Muscle layer of colon (tissue), 2 donors: ENCODE measurements around the gene CD81.

Source experiments
- H3K27ac ChIP-seq: one replicate; pipeline ENCODE4 v1.7.0; 2013; ENCODE audit warnings: low read depth, mild to moderate bottlenecking, low read length, moderate library complexity
- H3K27me3 ChIP-seq, 2 donors: one replicate each; pipeline ENCODE4 v1.7.0; 2013; ENCODE audit warnings: low read length in 2 of 2, mild to moderate bottlenecking in 2 of 2; ENCODE audit not compliant: insufficient read depth in 2 of 2, control insufficient read depth in 1 of 2
- H3K36me3 ChIP-seq: one replicate; pipeline ENCODE4 v1.7.0; 2013; ENCODE audit warnings: mild to moderate bottlenecking, low read length; ENCODE audit not compliant: insufficient read depth
- H3K4me1 ChIP-seq: one replicate; pipeline ENCODE4 v1.7.0; 2013; ENCODE audit warnings: mild to moderate bottlenecking, low read length; ENCODE audit not compliant: insufficient read depth
- H3K4me3 ChIP-seq, 2 donors: one replicate each; pipeline ENCODE4 v1.7.0; 2013; ENCODE audit warnings: low read length in 2 of 2, low read depth in 1 of 2, mild to moderate bottlenecking in 1 of 2, moderate library complexity in 1 of 2
- H3K9ac ChIP-seq: one replicate; pipeline ENCODE4 v1.7.0; 2013; ENCODE audit warnings: low read length
- H3K9me3 ChIP-seq: one replicate; pipeline ENCODE4 v1.7.0; 2013; ENCODE audit warnings: mild to moderate bottlenecking, low read length
- donor health status: abdominal sarcoma.
- donor health status: Adenocarcinoma of cecum.

Gene CD81

GRCh38 chr11:2387266-2387987, 10.3 kb downstream of the CD81 start:
- Histone ChIP-seq H3K9ac (peak overlapping the region; percentile 6), H3K9me3 (no peaks in the 10 kb centered on the region), H3K4me1 (peaks cover 94% of the 10 kb centered on the region), H3K27me3 (no peaks in the 10 kb centered on the region), H3K4me3 (peak overlapping the region in 1 of 2 donors; percentile 23), H3K36me3 (peaks cover 8% of the 10 kb centered on the region), H3K27ac (peak overlapping the region; percentile 97)

GRCh38 chr11:2388431-2389376, 11.6 kb downstream of the CD81 start:
- H3K9me3 ChIP-seq: no peaks in the 10 kb centered on the region
- peaks cover 9% of the 10 kb centered on the region for H3K36me3 ChIP-seq
- H3K4me1 ChIP-seq: peaks cover 83% of the 10 kb centered on the region
- peak overlapping the region; percentile 97 for H3K27ac ChIP-seq
- no peaks in the 10 kb centered on the region for H3K27me3 ChIP-seq
- H3K4me3 ChIP-seq: peak overlapping the region in 1 of 2 donors; percentile 32
- H3K9ac ChIP-seq: peak overlapping the region; percentile 53

- H3K9ac ChIP-seq: peak overlapping the region; percentile 53
- H3K4me1 ChIP-seq: peaks cover 79% of the 10 kb centered on the region
- H3K27ac ChIP-seq: peak overlapping the region; percentile 97
- H3K36me3 ChIP-seq: peaks cover 13% of the 10 kb centered on the region
- no peaks in the 10 kb centered on the region for H3K27me3 ChIP-seq
- H3K9me3 ChIP-seq: no peaks in the 10 kb centered on the region
- peak overlapping the region in 1 of 2 donors; percentile 32 for H3K4me3 ChIP-seq
These were observed 12.4 kb downstream of the CD81 start for GRCh38 chr11:2389377-2390026.

- H3K9ac ChIP-seq: peak overlapping the region; percentile 53
- H3K27me3 ChIP-seq: no peaks in the 10 kb centered on the region
- H3K36me3 ChIP-seq: peaks cover 18% of the 10 kb centered on the region
- H3K27ac ChIP-seq: peak overlapping the region; percentile 97
- peak overlapping the region in 1 of 2 donors; percentile 32 for H3K4me3 ChIP-seq
- H3K4me1 ChIP-seq: peaks cover 72% of the 10 kb centered on the region
- H3K9me3 ChIP-seq: no peaks in the 10 kb centered on the region
These were observed 13.1 kb downstream of the CD81 start for GRCh38 chr11:2390091-2390724.

GRCh38 chr11:2390725-2391151, 13.6 kb downstream of the CD81 start:
- Histone ChIP-seq H3K36me3 (peaks cover 23% of the 10 kb centered on the region), H3K9me3 (no peaks in the 10 kb centered on the region), H3K4me1 (peaks cover 67% of the 10 kb centered on the region), H3K9ac (no peak overlapping the region), H3K27me3 (no peaks in the 10 kb centered on the region), H3K4me3 (peak overlapping the region in 1 of 2 donors; percentile 32), H3K27ac (peak overlapping the region; percentile 97)

GRCh38 chr11:2391181-2391975, 14.3 kb downstream of the CD81 start:
- H3K4me3 ChIP-seq: no peak overlapping the region
- peak overlapping the region; percentile 33 for H3K9ac ChIP-seq
- H3K9me3 ChIP-seq: no peaks in the 10 kb centered on the region
- peaks cover 61% of the 10 kb centered on the region for H3K4me1 ChIP-seq
- H3K27me3 ChIP-seq: no peaks in the 10 kb centered on the region
- H3K36me3 ChIP-seq: peaks cover 29% of the 10 kb centered on the region
- H3K27ac ChIP-seq: peak overlapping the region; percentile 96

- H3K36me3 ChIP-seq: peaks cover 38% of the 10 kb centered on the region
- H3K27me3 ChIP-seq: no peaks in the 10 kb centered on the region
- no peaks in the 10 kb centered on the region for H3K9me3 ChIP-seq
- no peak overlapping the region for H3K4me3 ChIP-seq
- H3K9ac ChIP-seq: peak overlapping the region; percentile 33
- H3K4me1 ChIP-seq: peaks cover 50% of the 10 kb centered on the region
- H3K27ac ChIP-seq: peak overlapping the region; percentile 96
These were observed 15.3 kb downstream of the CD81 start for GRCh38 chr11:2392241-2392959.

- peaks cover 40% of the 10 kb centered on the region for H3K36me3 ChIP-seq
- H3K4me1 ChIP-seq: peaks cover 42% of the 10 kb centered on the region
- no peak overlapping the region for H3K9ac ChIP-seq
- no peaks in the 10 kb centered on the region for H3K9me3 ChIP-seq
- H3K27me3 ChIP-seq: no peaks in the 10 kb centered on the region
- no peak overlapping the region for H3K4me3 ChIP-seq
- peak overlapping the region; percentile 96 for H3K27ac ChIP-seq
These were observed 16.2 kb downstream of the CD81 start for GRCh38 chr11:2393111-2393868.

GRCh38 chr11:2393941-2394817, 17.1 kb downstream of the CD81 start:
- Histone ChIP-seq H3K36me3 (peaks cover 44% of the 10 kb centered on the region), H3K27ac (no peak overlapping the region), H3K4me1 (peaks cover 38% of the 10 kb centered on the region)

More at GRCh38 chr11:2393941-2394817, 17.1 kb downstream of the CD81 start:
- H3K9me3 ChIP-seq: no peaks in the 10 kb centered on the region
- H3K9ac ChIP-seq: no peak overlapping the region
- H3K27me3 ChIP-seq: no peaks in the 10 kb centered on the region
- no peak overlapping the region for H3K4me3 ChIP-seq
